ENCODE data around the gene SPATA13.

SPATA13 gene

DNA sequence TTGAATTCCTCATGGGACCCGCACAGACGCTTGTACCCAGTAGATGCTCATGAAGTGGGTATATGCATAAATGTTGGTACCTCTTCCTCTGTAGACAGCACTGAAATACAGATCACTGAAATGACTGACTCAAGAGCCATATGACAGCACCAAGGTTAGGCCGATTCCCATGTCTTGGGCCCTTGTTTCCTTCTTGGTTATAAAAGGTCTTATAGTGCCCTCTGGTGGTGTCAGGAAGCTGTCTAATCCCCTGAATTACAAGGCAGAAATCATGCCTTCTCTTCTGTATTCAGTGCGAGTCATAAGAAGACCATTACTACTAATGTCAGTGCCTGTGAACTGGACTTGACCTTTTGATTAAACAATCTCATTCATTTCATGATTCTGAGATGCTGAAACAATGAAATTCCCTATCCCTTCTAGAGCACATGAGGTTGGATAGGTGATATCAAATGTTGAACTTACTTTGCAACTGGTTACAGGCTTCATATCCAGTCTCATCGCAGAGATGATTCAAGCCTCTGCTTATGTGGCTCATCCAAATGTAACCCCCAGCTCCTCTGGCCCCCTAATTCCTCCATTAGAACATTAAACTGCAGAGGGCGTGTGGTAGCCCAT lies 59.7 kb downstream of the SPATA13 start:
- no peaks in the 10 kb centered on the region for H3K36me3 ChIP-seq (ENCODE audit: control insufficient read depth, insufficient read depth, low read length)
- no peak overlapping the region for H3K4me3 ChIP-seq (ENCODE audit: insufficient read depth, low read depth, low read length)
- H3K27me3 ChIP-seq (ENCODE audit: control insufficient read depth, insufficient read depth, low read length, poor library complexity, severe bottlenecking): no peaks in the 10 kb centered on the region
- no peaks in the 10 kb centered on the region for H3K9me3 ChIP-seq (ENCODE audit: control insufficient read depth, low read length)
- WGBS, 2 experiments: 74 to 77% methylated on average over 6 of the region's 6 CpGs
- no peak overlapping the region for H3K27ac ChIP-seq (ENCODE audit: insufficient read depth, low read depth, low read length, poor library complexity, severe bottlenecking)
- peaks cover 6% of the 10 kb centered on the region for H3K4me1 ChIP-seq (ENCODE audit: control insufficient read depth, insufficient read depth, low read length)

DNA sequence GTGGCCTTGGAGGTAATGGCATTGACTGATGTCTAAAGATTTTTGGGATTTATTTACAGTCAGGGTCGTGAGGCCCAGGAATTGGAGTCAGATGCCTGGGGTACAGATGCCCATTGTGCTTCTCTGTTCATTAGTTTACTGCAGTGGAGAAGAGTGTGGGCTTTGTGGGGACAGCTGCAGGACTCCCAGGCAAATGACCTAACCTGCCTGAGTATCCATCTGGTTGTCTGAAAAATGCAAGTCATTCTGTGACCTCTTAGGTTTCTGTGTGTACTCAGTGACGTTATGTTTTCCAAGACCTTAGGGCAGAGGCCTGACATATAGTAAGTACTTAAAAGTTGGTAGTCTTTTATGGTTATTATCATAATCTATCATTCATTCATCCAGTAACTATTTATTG lies 60.5 kb downstream of the SPATA13 start:
- Histone ChIP-seq H3K4me1 (ENCODE audit: control insufficient read depth, insufficient read depth, low read length) (peaks cover 6% of the 10 kb centered on the region), H3K4me3 (ENCODE audit: insufficient read depth, low read depth, low read length) (no peak overlapping the region), H3K27ac (ENCODE audit: insufficient read depth, low read depth, low read length, poor library complexity, severe bottlenecking) (no peak overlapping the region), H3K27me3 (ENCODE audit: control insufficient read depth, insufficient read depth, low read length, poor library complexity, severe bottlenecking) (no peaks in the 10 kb centered on the region), H3K9me3 (ENCODE audit: control insufficient read depth, low read length) (no peaks in the 10 kb centered on the region), H3K36me3 (ENCODE audit: control insufficient read depth, insufficient read depth, low read length) (no peaks in the 10 kb centered on the region)
- 89 to 91% methylated on average over 2 of the region's 2 CpGs for WGBS, 2 experiments

DNA sequence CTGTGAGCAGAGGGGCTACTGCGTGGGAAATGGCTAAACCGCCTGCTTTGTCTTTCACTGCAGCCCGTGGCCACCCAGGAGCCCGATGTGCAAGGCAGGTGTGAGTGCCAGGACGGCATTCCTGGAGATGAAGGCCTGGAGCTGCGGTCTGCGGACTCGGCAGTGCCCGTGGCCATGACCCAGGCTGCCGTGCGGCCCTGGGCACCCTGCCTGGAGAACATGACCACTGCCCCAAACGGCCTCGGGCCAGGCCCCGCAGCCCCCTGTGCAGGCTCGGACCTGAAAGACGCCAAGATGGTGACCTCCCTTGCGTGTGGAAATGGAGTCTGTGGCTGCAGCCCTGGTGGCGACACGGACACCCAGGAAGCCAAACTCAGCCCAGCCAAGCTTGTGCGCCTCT lies 62.2 kb downstream of the SPATA13 start:
- WGBS, 2 experiments: 96% methylated on average over 20 of the region's 20 CpGs
- no peak overlapping the region for H3K27ac ChIP-seq (ENCODE audit: insufficient read depth, low read depth, low read length, poor library complexity, severe bottlenecking)
- no peak overlapping the region for H3K4me3 ChIP-seq (ENCODE audit: insufficient read depth, low read depth, low read length)
- no peaks in the 10 kb centered on the region for H3K36me3 ChIP-seq (ENCODE audit: control insufficient read depth, insufficient read depth, low read length)
- peaks cover 6% of the 10 kb centered on the region for H3K4me1 ChIP-seq (ENCODE audit: control insufficient read depth, insufficient read depth, low read length)
- no peaks in the 10 kb centered on the region for H3K27me3 ChIP-seq (ENCODE audit: control insufficient read depth, insufficient read depth, low read length, poor library complexity, severe bottlenecking)
- H3K9me3 ChIP-seq (ENCODE audit: control insufficient read depth, low read length): no peaks in the 10 kb centered on the region

DNA sequence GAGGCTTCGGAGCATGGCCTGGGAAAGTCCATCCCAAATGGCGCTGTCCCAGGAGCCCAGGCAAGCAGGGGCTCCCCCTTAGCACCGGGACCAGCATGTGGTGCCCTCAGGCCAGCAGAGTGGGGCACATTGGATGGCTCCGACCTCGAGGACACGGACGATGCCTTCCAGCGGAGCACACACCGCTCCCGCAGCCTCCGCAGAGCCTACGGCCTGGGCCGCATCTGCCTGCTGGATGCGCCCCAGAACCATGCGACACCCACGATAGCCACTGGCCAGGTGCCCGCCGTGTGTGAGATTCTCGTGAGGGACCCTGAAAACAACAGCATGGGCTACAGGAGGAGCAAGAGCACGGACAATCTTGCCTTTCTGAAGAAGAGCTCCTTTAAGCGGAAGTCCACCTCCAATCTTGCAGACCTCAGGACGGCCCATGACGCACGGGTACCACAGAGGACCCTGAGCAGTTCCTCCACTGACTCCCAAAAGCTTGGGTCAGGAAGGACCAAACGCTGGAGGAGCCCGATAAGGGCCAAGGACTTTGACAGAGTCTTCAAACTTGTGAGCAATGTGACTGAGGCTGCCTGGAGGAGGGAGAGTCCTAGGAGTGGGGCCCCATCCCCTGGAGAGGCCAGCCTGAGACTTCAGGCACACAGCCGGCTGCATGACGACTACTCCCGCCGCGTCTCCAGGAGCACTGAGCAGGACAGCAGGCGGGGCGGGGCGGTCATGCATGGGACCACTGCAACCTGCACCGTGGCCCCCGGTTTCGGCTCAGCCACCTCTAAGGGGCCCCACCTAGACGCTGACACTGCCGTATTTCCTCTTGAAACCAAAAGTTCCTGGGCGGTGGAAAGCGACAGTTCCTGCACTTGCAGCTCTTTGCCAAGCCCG lies 63.1 kb downstream of the SPATA13 start:
- Histone ChIP-seq H3K9me3 (ENCODE audit: control insufficient read depth, low read length) (no peaks in the 10 kb centered on the region), H3K27ac (ENCODE audit: insufficient read depth, low read depth, low read length, poor library complexity, severe bottlenecking) (no peak overlapping the region), H3K36me3 (ENCODE audit: control insufficient read depth, insufficient read depth, low read length) (no peaks in the 10 kb centered on the region), H3K27me3 (ENCODE audit: control insufficient read depth, insufficient read depth, low read length, poor library complexity, severe bottlenecking) (no peaks in the 10 kb centered on the region), H3K4me3 (ENCODE audit: insufficient read depth, low read depth, low read length) (no peak overlapping the region), H3K4me1 (ENCODE audit: control insufficient read depth, insufficient read depth, low read length) (peaks cover 6% of the 10 kb centered on the region)
- WGBS, 2 experiments: 94 to 95% methylated on average over 42 of the region's 42 CpGs

DNA sequence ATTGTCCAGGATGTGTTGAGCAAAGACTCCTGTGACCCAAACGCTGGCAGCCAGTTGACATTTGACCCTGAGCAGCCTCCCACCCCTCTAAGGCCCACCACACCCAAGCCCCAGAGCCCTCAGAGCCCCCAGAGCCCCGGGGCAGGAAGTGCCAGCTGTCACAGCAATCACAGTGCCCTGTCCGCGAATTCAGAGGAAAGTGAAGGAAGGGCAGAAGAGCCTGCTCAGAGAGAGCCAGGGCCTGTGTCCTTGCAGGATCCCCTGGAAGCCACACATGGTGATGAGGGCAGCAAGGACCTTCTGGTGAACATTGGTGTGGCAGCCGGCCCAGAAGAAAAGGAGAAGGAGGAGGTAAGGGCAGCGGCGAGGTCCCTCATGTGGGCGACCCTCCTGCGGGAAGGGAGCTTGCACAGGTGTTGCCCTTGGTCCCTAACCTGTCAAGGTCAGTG lies 63.7 kb downstream of the SPATA13 start:
- no peaks in the 10 kb centered on the region for H3K36me3 ChIP-seq (ENCODE audit: control insufficient read depth, insufficient read depth, low read length)
- no peak overlapping the region for H3K4me3 ChIP-seq (ENCODE audit: insufficient read depth, low read depth, low read length)
- peaks cover 5% of the 10 kb centered on the region for H3K4me1 ChIP-seq (ENCODE audit: control insufficient read depth, insufficient read depth, low read length)
- H3K27me3 ChIP-seq (ENCODE audit: control insufficient read depth, insufficient read depth, low read length, poor library complexity, severe bottlenecking): no peaks in the 10 kb centered on the region
- 91 to 93% methylated on average over 9 of the region's 9 CpGs for WGBS, 2 experiments
- H3K27ac ChIP-seq (ENCODE audit: insufficient read depth, low read depth, low read length, poor library complexity, severe bottlenecking): no peak overlapping the region
- H3K9me3 ChIP-seq (ENCODE audit: control insufficient read depth, low read length): no peaks in the 10 kb centered on the region

DNA sequence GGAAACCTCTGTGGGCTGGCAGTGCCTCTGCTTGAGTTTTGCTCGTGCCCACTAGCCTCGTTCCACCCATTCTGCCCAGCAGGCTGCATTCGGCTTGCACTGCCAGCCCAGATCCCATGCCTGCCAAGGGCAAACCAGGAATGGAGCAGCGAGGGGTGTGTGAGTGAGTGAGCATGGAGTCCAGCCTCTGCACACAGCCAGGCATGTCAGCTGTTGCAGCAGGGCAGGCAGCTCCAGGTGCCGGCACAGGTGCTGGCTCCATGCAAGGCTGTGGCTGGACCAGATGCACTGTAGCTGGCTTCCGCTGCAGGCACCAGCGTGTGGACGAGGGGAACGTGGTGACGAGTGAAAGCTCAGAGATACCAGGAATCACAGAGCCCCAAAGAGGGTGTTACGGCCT lies 64.5 kb downstream of the SPATA13 start:
- Histone ChIP-seq H3K36me3 (ENCODE audit: control insufficient read depth, insufficient read depth, low read length) (no peaks in the 10 kb centered on the region), H3K27ac (ENCODE audit: insufficient read depth, low read depth, low read length, poor library complexity, severe bottlenecking) (no peak overlapping the region), H3K9me3 (ENCODE audit: control insufficient read depth, low read length) (no peaks in the 10 kb centered on the region), H3K27me3 (ENCODE audit: control insufficient read depth, insufficient read depth, low read length, poor library complexity, severe bottlenecking) (no peaks in the 10 kb centered on the region), H3K4me3 (ENCODE audit: insufficient read depth, low read depth, low read length) (no peak overlapping the region), H3K4me1 (ENCODE audit: control insufficient read depth, insufficient read depth, low read length) (no peaks in the 10 kb centered on the region)
- 95 to 97% methylated on average over 11 of the region's 11 CpGs for WGBS, 2 experiments

DNA sequence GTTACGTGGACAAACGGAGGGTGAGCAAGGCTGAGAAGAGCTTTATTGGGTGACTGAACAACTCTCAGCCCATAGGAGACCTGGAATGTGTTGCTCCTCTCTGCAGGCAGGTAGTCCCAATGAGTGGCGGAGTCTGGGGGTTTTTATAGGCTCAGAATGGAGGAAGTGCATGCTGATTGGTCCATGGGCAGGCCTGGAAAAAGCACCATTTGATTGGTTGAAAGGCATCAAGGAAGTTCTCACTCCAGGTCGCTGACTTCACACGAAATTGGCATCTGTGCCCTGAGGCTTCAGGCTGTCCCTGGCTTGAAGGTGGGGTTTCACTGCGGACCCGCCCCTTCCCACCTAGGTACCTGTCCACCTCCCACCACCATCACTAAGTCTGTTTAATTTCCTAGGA lies 65.4 kb downstream of the SPATA13 start:
- H3K4me1 ChIP-seq (ENCODE audit: control insufficient read depth, insufficient read depth, low read length): no peaks in the 10 kb centered on the region
- H3K27ac ChIP-seq (ENCODE audit: insufficient read depth, low read depth, low read length, poor library complexity, severe bottlenecking): no peak overlapping the region
- H3K27me3 ChIP-seq (ENCODE audit: control insufficient read depth, insufficient read depth, low read length, poor library complexity, severe bottlenecking): no peaks in the 10 kb centered on the region
- no peaks in the 10 kb centered on the region for H3K9me3 ChIP-seq (ENCODE audit: control insufficient read depth, low read length)
- no peaks in the 10 kb centered on the region for H3K36me3 ChIP-seq (ENCODE audit: control insufficient read depth, insufficient read depth, low read length)
- 91 to 93% methylated on average over 7 of the region's 7 CpGs for WGBS, 2 experiments
- no peak overlapping the region for H3K4me3 ChIP-seq (ENCODE audit: insufficient read depth, low read depth, low read length)

DNA sequence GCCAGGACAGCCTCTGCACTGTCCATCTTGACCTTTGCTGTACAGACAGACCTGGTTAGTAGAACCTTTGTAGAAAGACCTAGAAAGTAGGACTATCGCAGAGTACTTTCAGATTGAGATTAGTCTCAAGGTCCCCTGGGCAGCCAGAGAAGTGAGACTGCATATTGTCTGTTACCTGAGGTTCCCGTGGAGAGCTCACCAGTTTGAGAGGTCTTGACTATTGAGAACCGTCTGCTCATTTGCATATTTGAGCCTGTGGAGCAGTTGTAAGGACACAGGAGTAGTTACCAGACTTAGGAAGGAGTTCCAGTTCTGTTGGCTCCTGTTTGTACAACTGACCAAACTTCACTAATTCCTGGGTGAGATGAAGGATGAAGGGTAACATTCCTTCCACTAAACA lies 66.2 kb downstream of the SPATA13 start:
- WGBS, 2 experiments: 51 to 64% methylated on average over 3 of the region's 3 CpGs

DNA sequence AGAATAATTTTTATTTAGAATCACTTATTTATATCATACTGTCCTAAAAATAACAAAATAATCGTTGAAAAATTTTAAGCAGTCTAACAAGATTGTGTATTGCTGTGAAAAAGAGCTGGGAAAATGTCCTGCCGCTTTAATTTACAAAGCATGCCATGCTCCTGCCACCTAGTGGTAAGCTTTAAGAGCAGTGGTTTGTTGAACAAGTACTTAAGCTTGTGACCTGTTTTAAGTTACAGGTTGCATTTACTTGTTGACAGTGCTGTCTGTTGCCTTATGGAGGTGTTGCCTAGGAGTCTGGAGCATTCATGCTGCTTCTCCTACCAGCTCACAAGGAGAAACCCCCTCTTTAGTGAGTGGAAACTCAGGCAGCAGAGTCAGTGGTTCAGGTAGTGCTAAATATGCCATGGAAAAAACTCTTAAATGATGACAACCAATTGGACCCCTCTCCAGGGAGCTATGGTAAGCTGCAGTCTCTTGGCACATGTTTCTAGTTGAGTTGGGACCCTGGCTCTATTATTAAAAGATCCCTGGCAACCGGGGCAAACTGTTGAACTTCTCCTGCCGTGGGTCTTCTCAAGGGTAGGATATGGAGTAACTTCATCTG lies 68.4 kb downstream of the SPATA13 start:
- Histone ChIP-seq H3K4me3 (ENCODE audit: insufficient read depth, low read depth, low read length) (no peak overlapping the region), H3K36me3 (ENCODE audit: control insufficient read depth, insufficient read depth, low read length) (no peaks in the 10 kb centered on the region), H3K4me1 (ENCODE audit: control insufficient read depth, insufficient read depth, low read length) (peaks cover 7% of the 10 kb centered on the region), H3K27ac (ENCODE audit: insufficient read depth, low read depth, low read length, poor library complexity, severe bottlenecking) (no peak overlapping the region), H3K27me3 (ENCODE audit: control insufficient read depth, insufficient read depth, low read length, poor library complexity, severe bottlenecking) (no peaks in the 10 kb centered on the region), H3K9me3 (ENCODE audit: control insufficient read depth, low read length) (no peaks in the 10 kb centered on the region)
- 62 to 70% methylated on average over 3 to 4 of the region's 4 CpGs for WGBS, 2 experiments

More for the DNA sequence above, 66.2 kb downstream of the SPATA13 start:
- Histone ChIP-seq H3K4me3 (ENCODE audit: insufficient read depth, low read depth, low read length) (no peak overlapping the region), H3K4me1 (ENCODE audit: control insufficient read depth, insufficient read depth, low read length) (no peaks in the 10 kb centered on the region), H3K36me3 (ENCODE audit: control insufficient read depth, insufficient read depth, low read length) (no peaks in the 10 kb centered on the region), H3K27me3 (ENCODE audit: control insufficient read depth, insufficient read depth, low read length, poor library complexity, severe bottlenecking) (no peaks in the 10 kb centered on the region), H3K27ac (ENCODE audit: insufficient read depth, low read depth, low read length, poor library complexity, severe bottlenecking) (no peak overlapping the region), H3K9me3 (ENCODE audit: control insufficient read depth, low read length) (no peaks in the 10 kb centered on the region)

DNA sequence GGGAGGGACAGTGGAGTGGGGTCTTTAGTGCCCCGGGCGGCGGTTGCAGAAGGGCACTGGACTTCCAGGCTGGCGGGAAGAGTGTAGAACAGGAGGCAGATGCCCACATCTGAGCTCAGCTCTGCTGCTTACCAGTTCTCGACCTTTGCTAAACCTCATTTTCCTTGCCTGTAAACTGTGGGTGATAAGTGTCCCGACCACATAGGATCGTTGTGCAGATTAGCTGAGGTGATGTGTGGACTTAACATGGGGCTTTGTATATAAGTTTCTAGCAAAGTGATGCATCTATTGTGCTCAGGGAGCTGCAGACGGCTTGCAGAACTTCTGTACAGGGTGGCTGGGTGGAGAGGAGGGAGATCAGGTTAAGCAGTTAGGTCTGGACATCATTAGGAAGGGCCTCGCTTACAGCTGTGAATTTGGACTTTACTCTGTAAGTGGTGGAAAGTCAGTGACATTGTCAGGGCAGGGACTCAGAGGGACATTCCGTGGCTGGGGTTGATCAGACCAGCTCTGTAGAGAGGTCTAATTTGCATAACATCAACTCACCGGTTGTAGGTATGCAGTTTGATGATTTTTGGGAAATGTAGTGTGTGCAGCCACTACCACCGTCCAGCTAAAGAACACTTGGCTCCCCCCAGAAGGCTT lies 70.0 kb downstream of the SPATA13 start:
- Histone ChIP-seq H3K36me3 (ENCODE audit: control insufficient read depth, insufficient read depth, low read length) (no peaks in the 10 kb centered on the region), H3K9me3 (ENCODE audit: control insufficient read depth, low read length) (no peaks in the 10 kb centered on the region), H3K4me3 (ENCODE audit: insufficient read depth, low read depth, low read length) (no peak overlapping the region), H3K27me3 (ENCODE audit: control insufficient read depth, insufficient read depth, low read length, poor library complexity, severe bottlenecking) (no peaks in the 10 kb centered on the region), H3K4me1 (ENCODE audit: control insufficient read depth, insufficient read depth, low read length) (peaks cover 8% of the 10 kb centered on the region), H3K27ac (ENCODE audit: insufficient read depth, low read depth, low read length, poor library complexity, severe bottlenecking) (no peak overlapping the region)
- 91 to 92% methylated on average over 12 of the region's 12 CpGs for WGBS, 2 experiments

Data from ectodermal cell (in vitro differentiated cells).